ENCODE measurements around the gene THRAP3. TPM values are rescaled to one million over a fixed set of nuclear protein-coding genes. Genes with fewer than 3 reads are reported as not detected.

Gene THRAP3
- total and polyA plus RNA-seq, 2 experiments from 2014 or later: 61.5 to 95.2 TPM

DNA sequence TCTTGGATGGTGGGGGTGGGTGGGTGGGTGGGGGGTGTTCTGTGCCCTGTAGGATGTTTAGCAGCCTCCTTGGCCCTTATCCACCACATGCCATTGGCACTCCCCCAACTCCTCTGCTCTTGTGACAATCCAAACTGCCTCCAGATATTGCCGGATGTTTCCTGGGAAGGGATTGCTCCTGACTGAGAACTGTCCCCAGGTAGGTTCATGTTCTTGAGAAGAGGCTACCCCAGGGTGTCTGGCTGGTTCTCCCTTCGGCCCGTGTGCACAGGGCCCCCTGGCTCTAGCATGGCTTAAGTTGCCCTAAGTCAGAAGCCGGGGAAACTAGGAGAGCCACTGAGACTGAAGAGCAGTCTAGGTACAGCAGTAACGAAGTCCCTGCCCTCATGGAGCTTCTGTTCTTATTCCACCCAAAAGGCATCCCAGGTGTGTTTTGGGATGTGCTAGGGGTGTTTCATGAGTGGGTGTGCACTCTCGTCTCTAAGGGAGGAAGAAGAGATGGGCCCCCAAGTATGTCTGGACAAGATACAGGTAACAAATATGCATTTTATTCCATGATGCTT lies 19.8 kb upstream of the THRAP3 start:
- H3K9ac ChIP-seq: no peak overlapping the region
- H3K9me3 ChIP-seq (ENCODE audit: low read depth): no peaks in the 10 kb centered on the region
- no peaks in the 10 kb centered on the region for H3K36me3 ChIP-seq (ENCODE audit: low read depth)
- WGBS, 2 experiments (ENCODE audit: low coverage in 1 of 2, low lambda C conversion rate in 2 of 2, missing lambda C conversion rate in 2 of 2): 70 to 74% methylated on average over 6 of the region's 6 CpGs
- H4K20me1 ChIP-seq (ENCODE audit: insufficient read depth): no peaks in the 10 kb centered on the region
- H2AFZ ChIP-seq: no peak overlapping the region
- H3K27me3 ChIP-seq (replicated peaks; ENCODE audit: insufficient read depth): no peaks in the 10 kb centered on the region
- peaks cover 27% of the 10 kb centered on the region for H3K4me1 ChIP-seq (ENCODE audit: insufficient read depth)
- no peaks in the 10 kb centered on the region for H3K79me2 ChIP-seq (ENCODE audit: insufficient read depth)
- in situ Hi-C loops (cut with MboI): no loop called here
- no peak overlapping the region for H3K27ac ChIP-seq
- no peak overlapping the region for H3K4me3 ChIP-seq
- no peaks in the 10 kb centered on the region for H3K9me2 ChIP-seq (ENCODE audit: insufficient read depth)
- no peak for TF ChIP-seq EZH2phosphoT487 (IDR thresholded peaks at IDR 0.05; ENCODE audit: insufficient read depth, low read depth)
- no peak for TF ChIP-seq EZH2 (IDR thresholded peaks at IDR 0.05; ENCODE audit: insufficient read depth, poor library complexity, severe bottlenecking)
- H3K4me2 ChIP-seq (ENCODE audit: unreplicated experiment): no peak overlapping the region
- H3F3A ChIP-seq (ENCODE audit: insufficient read depth): peaks cover 13% of the 10 kb centered on the region
- peak; percentile 24 for DNase-seq

DNA sequence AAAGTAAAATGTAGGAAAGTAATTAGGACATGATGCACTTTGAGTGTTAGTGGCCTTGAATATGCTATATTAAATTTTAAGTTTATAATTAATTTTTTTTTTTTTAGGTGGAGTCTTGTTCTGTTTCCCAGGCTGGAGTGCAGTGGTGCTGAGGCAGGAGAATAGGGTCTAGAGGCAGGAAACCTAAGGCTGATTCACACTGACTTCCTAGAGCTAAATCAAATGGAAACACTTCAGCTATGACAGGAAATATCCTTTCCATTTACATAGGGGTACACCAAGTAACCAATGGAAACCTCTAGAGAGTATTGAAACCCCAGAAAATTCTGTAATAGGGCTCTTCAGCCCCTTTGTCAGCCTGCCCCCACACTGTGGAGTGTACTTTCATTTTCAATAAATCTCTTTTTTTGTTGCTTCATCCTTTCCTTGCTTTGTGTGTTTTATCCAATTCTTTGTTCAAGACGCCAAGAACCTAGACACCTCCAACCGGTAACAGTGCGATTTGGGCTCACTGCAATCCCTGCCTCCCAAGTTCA lies 17.9 kb upstream of the THRAP3 start:
- Histone ChIP-seq H3K27ac (no peak overlapping the region), H3K9me3 (ENCODE audit: low read depth) (no peaks in the 10 kb centered on the region), H3K4me3 (no peak overlapping the region), H3K79me2 (ENCODE audit: insufficient read depth) (no peaks in the 10 kb centered on the region), H3K9me2 (ENCODE audit: insufficient read depth) (no peaks in the 10 kb centered on the region), H3K36me3 (ENCODE audit: low read depth) (no peaks in the 10 kb centered on the region), H3F3A (ENCODE audit: insufficient read depth) (no peaks in the 10 kb centered on the region), H3K4me1 (ENCODE audit: insufficient read depth) (peaks cover 21% of the 10 kb centered on the region), H3K27me3 (replicated peaks; ENCODE audit: insufficient read depth) (no peaks in the 10 kb centered on the region), H2AFZ (no peak overlapping the region), H4K20me1 (ENCODE audit: insufficient read depth) (no peaks in the 10 kb centered on the region), H3K9ac (no peak overlapping the region), H3K4me2 (ENCODE audit: unreplicated experiment) (no peak overlapping the region)
- no peak for DNase-seq
- in situ Hi-C loops (cut with MboI): no loop called here
- TF ChIP-seq EZH2 (IDR thresholded peaks at IDR 0.05; ENCODE audit: insufficient read depth, poor library complexity, severe bottlenecking) (no peak), EZH2phosphoT487 (IDR thresholded peaks at IDR 0.05; ENCODE audit: insufficient read depth, low read depth) (no peak)
- WGBS, 2 experiments (ENCODE audit: low coverage in 1 of 2, low lambda C conversion rate in 2 of 2, missing lambda C conversion rate in 2 of 2): 98% methylated on average over 3 of the region's 3 CpGs

DNA sequence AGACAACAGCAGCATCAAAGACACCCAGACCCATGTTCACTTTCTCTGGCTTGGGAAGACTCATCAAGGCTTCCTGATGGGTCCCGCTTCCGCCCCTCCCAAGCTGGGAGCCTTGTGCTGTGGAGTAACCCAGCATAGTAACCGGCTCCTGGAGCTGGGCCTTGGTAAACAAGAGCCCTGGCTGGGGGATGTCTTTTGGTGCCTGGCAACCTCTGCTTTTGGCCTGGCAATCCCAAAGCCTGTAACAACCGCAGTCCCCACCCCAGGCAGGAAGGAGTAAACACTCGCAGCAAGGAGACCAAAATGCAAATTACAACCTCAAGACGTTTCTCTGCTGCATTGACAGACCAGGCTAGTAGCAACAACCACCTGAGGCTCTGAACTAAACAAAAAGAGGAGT lies 16.9 kb upstream of the THRAP3 start:
- Histone ChIP-seq H3F3A (ENCODE audit: insufficient read depth) (no peaks in the 10 kb centered on the region), H3K4me3 (no peak overlapping the region), H3K36me3 (ENCODE audit: low read depth) (no peaks in the 10 kb centered on the region), H3K79me2 (ENCODE audit: insufficient read depth) (no peaks in the 10 kb centered on the region), H3K9ac (peak overlapping the region; percentile 54), H3K4me1 (ENCODE audit: insufficient read depth) (peaks cover 21% of the 10 kb centered on the region), H3K9me2 (ENCODE audit: insufficient read depth) (no peaks in the 10 kb centered on the region), H3K4me2 (ENCODE audit: unreplicated experiment) (peak overlapping the region; percentile 20), H4K20me1 (ENCODE audit: insufficient read depth) (no peaks in the 10 kb centered on the region), H3K9me3 (ENCODE audit: low read depth) (no peaks in the 10 kb centered on the region), H3K27me3 (replicated peaks; ENCODE audit: insufficient read depth) (no peaks in the 10 kb centered on the region), H3K27ac (peak overlapping the region; percentile 39), H2AFZ (peak overlapping the region; percentile 78)
- peak; percentile 87 for DNase-seq
- TF ChIP-seq EZH2phosphoT487 (IDR thresholded peaks at IDR 0.05; ENCODE audit: insufficient read depth, low read depth) (no peak), EZH2 (IDR thresholded peaks at IDR 0.05; ENCODE audit: insufficient read depth, poor library complexity, severe bottlenecking) (no peak)
- 25 to 28% methylated on average over 6 of the region's 6 CpGs for WGBS, 2 experiments (ENCODE audit: low coverage in 1 of 2, low lambda C conversion rate in 2 of 2, missing lambda C conversion rate in 2 of 2)
- in situ Hi-C loops (cut with MboI): no loop called here

DNA sequence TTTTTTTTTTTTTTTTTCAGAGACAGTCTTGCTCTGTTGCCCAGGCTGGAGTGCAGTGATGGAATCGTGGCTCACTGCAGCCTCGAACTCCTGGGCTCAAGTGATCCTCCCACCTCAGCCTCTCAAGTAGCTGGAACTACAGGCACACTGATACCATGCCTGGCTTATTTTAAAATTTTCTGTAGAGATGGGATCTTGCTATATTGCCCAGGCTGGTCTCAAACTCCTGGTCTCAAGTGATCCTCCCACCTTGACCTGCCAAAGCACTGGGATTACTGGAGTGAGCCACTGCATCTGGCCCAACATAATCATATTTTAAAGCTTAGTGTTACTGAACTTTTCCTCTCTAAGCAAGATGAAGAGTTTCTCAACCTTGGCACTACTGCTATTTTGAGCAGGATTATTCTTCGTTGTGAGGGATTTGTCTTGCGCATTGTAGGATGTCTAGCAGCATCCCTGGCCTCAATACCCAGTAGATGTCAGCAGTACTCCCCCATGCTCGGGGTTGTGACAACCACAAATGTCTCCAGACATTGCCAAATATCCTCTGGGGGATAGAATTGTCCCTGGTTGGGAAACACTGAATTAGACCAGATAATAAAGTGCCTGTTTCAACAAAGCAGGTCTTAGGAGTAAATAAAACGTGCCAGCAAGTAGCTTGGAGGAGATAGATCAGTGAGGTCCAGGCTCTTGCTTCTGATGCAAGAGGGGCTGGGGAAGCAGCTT lies 15.1 kb upstream of the THRAP3 start:
- DNase-seq: peak; percentile 38
- Histone ChIP-seq H3K36me3 (ENCODE audit: low read depth) (no peaks in the 10 kb centered on the region), H3K9me2 (ENCODE audit: insufficient read depth) (no peaks in the 10 kb centered on the region), H3K79me2 (ENCODE audit: insufficient read depth) (no peaks in the 10 kb centered on the region), H3K4me3 (no peak overlapping the region), H3K9ac (no peak overlapping the region), H3K27me3 (replicated peaks; ENCODE audit: insufficient read depth) (no peaks in the 10 kb centered on the region), H3K27ac (no peak overlapping the region), H2AFZ (no peak overlapping the region; the same call in 1 of the 2 replicates), H3K4me1 (ENCODE audit: insufficient read depth) (peaks cover 13% of the 10 kb centered on the region), H3F3A (ENCODE audit: insufficient read depth) (no peaks in the 10 kb centered on the region), H4K20me1 (ENCODE audit: insufficient read depth) (no peaks in the 10 kb centered on the region), H3K9me3 (ENCODE audit: low read depth) (no peaks in the 10 kb centered on the region), H3K4me2 (ENCODE audit: unreplicated experiment) (no peak overlapping the region)
- 49 to 52% methylated on average over 6 of the region's 6 CpGs for WGBS, 2 experiments (ENCODE audit: low coverage in 1 of 2, low lambda C conversion rate in 2 of 2, missing lambda C conversion rate in 2 of 2)
- in situ Hi-C loops (cut with MboI): no loop called here
- TF ChIP-seq EZH2phosphoT487 (IDR thresholded peaks at IDR 0.05; ENCODE audit: insufficient read depth, low read depth) (no peak), EZH2 (IDR thresholded peaks at IDR 0.05; ENCODE audit: insufficient read depth, poor library complexity, severe bottlenecking) (no peak)

Data from GM23248 (cell line).